Erythroblast (primary cell): ENCODE data around the gene RPS29.

Source experiments
- GATA1 ChIP-seq: IDR thresholded peaks from 2 replicates; pipeline ENCODE4 v1.6.1; 2011; ENCODE audit warnings: low read depth, mild to moderate bottlenecking, control low read depth, low read length, moderate library complexity
- POLR2A ChIP-seq: IDR thresholded peaks from 2 replicates; pipeline ENCODE4 v1.6.1; 2011; ENCODE audit warnings: mild to moderate bottlenecking, low read length

DNA sequence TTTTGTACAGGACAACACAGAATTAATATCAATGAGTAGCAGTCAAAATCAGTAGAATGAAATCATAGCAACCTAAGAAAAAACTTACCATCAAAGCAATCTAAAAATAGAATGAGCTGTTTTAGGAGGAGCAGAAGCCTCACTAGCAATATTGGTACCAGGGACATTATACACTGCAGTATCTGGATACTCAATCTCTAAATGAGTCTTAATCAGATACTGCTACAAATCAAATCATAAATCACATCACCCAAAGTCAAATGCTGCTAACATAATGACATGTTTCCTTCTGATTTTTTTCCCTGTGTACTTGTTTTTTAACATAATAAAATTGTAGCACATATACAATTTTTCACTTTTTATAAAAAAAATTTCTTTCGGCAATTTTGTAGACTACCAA, 8.0 kb downstream of the RPS29 start:
- TF ChIP-seq POLR2A (no peak), GATA1 (no peak)
